Adipose tissue (tissue), 3 donors: Measurements from ENCODE around the gene RBM26. TPM values are rescaled to one million over a fixed set of nuclear protein-coding genes. Genes with fewer than 3 reads are reported as not detected.

Experiments used
- H3K27ac ChIP-seq: one replicate; pipeline ENCODE4 v1.5.1; 2013; ENCODE audit warnings: low read depth, low read length
- WGBS, 3 donors: extraction: QIAGEN DNeasy Blood & Tissue Kit; methylation state at CpG; one replicate each; pipeline ENCODE4 v1.1.7; 2013; 5-methylcytosine and 5-hydroxymethylcytosine counted together
- polyA plus RNA-seq, 3 donors: library from polyadenylated mRNA; stranded (reverse); fragments of 200-250 nt; gene quantifications; one replicate each; pipeline ENCODE4 v1.2.3, GENCODE V29; 2013
- donor health status: healthy with polysubstance abuse.
- donor health status: Bipolar disorder and iron deficiency.
- donor health status: healthy.

RBM26 gene
- polyA plus RNA-seq = 10 to 100 TPM in 2 of 3 donors, 1 to 10 TPM in 1; 8.2 to 15.2 (median 12.5) TPM

DNA sequence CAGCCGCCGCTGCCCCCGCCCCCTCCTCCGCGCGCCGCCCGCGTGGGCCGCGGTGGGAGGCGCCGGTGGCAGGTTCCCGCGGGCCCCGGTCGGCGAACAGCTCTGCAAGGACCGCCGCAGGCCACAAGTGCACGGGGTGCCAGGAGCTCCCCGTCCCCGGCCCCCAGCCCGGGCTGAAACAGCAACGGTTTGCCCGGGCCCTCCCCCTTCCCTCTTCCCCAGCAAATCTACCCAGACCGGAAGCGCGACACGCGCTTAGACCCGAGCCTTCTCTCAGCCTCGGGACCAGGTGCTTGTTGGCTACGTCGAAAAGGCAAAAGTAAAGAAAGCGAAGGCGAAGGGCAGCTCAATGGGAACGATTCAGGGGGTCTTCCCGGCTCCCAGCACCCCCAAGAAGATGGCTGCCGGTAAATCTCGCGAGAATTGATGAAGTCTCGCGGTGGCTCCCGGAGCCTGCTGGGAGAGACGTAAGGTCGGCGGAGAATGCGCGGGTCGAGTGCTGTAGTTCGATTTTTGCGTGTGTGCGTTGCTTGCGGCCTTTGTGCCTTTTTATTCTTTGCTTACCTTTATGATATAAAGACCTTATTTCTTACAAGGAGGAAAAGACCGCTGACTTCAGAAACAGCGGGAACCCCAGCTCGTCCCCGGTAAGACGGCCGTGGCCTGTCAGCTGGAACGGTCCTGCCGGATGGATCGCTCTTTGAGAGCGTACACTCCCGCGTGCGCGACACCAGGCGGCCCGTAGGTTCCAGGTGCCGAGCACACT is at the start of gene RBM26:
TSS of gene RBM26 (minus strand) at position 425 of the 766 bp plus-strand sequence. CDS start 481 bp downstream, outside the sequence.
- peak within 1 kb of the TSS; percentile 95 for H3K27ac ChIP-seq
- WGBS, 3 donors = 0 to 1% (median 0%) methylated on average over 70 to 72 of the region's 72 CpGs

- WGBS, 3 donors = 93 to 96% (median 96%) methylated on average over 7 of the region's 7 CpGs
- no peak overlapping the region for H3K27ac ChIP-seq
These were observed 49.3 kb upstream of the RBM26 start for GRCh38 chr13:79455331-79455730.

DNA sequence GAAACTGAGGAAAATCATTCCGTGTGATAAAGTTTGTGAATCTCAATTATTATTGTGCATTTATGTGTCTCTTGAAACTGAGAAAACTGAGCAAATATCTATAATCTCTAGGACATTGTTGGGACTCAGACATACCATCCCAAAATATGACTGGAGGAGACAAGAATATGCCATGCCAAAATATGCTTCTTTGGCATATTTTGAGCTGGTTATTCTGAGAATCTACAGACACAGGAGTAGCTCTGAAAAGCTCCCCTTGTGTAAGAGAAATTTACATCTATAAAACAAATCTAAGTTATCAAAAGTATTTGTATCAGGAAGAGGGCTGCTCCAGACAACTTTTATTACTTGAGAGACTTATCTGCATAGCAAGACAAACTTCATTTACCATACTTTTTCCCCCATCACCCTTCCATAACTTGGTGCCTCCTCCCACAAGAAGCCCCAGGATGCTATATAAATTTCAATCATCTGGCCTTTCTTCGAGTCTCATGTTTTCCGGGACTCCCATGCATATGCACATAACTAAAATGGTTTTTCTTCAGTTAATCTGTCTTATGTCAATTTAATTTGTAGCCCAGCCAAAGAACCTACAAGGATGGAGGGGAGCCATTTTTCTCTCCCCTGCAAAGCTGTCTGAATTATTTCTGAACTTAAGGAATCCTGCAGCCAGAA is 46.3 kb upstream of the RBM26 start:
- H3K27ac ChIP-seq = no peak overlapping the region
- WGBS, 3 donors = 68 to 74% (median 73%) methylated on average over 3 of the region's 3 CpGs

DNA sequence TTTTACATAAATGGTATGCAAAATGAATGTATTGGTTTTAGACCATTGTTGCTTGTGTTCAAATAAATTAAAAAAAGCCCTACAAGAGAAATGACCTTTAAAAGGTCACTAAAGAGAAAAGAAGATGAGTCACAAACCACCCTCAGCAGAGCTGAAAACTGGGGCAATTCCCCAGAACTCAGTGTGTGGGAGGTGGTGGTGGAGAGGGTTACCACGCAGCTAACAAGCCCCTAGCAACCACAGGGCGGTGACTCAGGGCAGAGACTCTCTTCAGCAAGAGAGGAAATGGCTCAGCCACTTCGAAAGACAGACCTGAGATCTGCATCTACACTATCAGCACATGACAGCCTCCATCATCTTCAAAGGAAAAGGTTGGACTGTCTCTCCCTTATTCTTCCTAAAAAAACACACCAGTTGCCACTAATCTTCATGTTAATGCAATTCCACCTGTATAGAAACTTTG is 45.5 kb upstream of the RBM26 start:
- 21 to 37% (median 24%) methylated on average over 3 of the region's 3 CpGs for WGBS, 3 donors
- no peak overlapping the region for H3K27ac ChIP-seq

- no peak overlapping the region for H3K27ac ChIP-seq
- WGBS, 3 donors = 92 to 96% (median 94%) methylated on average over 4 of the region's 4 CpGs
These were observed 44.1 kb upstream of the RBM26 start for GRCh38 chr13:79450110-79450509.

DNA sequence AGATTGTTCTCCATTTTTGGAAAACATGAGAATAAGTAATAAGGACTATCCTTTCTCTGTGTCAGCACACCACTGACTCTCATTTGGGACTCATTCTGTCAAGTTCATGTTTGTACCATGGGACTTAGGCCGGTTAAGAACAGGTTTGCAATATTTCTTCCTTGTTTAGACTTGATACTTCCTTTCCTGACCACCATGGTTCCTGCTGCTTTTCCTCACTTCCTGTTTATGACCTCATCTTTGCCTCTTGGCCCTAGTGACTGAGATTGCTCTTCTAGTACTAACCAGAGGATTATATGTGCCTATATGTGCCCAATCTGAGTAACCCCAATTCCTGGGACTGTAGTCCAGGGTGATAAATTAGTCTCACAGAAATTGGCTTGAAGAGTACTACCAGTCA is 42.4 kb upstream of the RBM26 start:
- no peak overlapping the region for H3K27ac ChIP-seq
- WGBS, 3 donors = 20 to 76% (median 28%) methylated on average over 1 of the region's 1 CpG

DNA sequence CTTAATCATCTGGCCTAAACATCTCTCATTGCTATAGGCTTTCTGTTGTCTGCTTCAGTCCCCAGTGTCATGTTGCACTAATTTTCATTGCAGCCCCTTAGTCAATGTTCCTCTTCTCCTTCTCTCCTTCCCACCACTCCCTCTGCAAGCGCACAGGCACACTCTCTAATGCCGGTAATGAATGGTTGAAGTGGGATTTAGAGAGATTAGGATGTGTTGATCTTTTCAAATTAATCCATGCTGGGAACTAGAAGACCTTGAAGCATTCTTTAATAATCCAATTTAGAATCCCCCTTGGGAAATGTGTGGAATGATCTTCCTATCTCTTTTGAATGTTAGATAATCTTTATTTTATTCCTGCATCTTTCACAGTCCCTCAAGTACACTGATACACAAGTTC is 41.7 kb upstream of the RBM26 start:
- no peak overlapping the region for H3K27ac ChIP-seq
- WGBS, 3 donors = 58 to 88% (median 86%) methylated on average over 2 of the region's 2 CpGs

- H3K27ac ChIP-seq = no peak overlapping the region
- 80 to 88% (median 82%) methylated on average over 4 of the region's 4 CpGs for WGBS, 3 donors
These were observed 41.1 kb upstream of the RBM26 start for GRCh38 chr13:79447141-79447540.

GRCh38 chr13:79445968-79446645 is 40.1 kb upstream of the RBM26 start:
- WGBS, 3 donors = 85 to 90% (median 88%) methylated on average over 11 of the region's 11 CpGs
- no peak overlapping the region for H3K27ac ChIP-seq

GRCh38 chr13:79442706-79443105 is 36.7 kb upstream of the RBM26 start:
- 85 to 90% (median 86%) methylated on average over 3 of the region's 3 CpGs for WGBS, 3 donors
- no peak overlapping the region for H3K27ac ChIP-seq

DNA sequence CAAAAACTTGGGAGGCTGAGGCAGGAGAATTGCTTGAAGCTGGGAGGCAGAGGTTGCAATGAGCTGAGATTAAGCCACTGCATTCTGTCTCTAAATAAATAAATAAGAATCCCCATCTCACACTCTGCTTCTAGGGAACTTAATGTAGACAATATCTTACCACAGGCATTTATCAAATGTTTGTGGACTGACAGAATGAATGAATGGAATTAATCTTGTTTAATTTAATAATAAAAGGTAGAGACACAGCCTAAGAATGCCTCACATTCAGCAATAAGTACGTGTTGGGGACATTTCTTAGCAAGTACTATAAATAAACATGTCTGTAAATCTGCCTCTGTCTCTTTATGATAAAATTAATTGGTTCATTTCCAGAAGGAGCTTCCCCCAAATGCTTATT is 36.2 kb upstream of the RBM26 start:
- no peak overlapping the region for H3K27ac ChIP-seq
- 69 to 84% (median 74%) methylated on average over 1 of the region's 1 CpG for WGBS, 3 donors

GRCh38 chr13:79440958-79441528 is 35.0 kb upstream of the RBM26 start:
- H3K27ac ChIP-seq = no peak overlapping the region
- WGBS, 3 donors = 81 to 90% (median 89%) methylated on average over 5 of the region's 5 CpGs

- WGBS, 3 donors = 92 to 100% (median 96%) methylated on average over 1 of the region's 1 CpG
- no peak overlapping the region for H3K27ac ChIP-seq
These were observed 33.2 kb upstream of the RBM26 start for GRCh38 chr13:79439275-79439674.

GRCh38 chr13:79435561-79435990 is 29.5 kb upstream of the RBM26 start:
- no peak overlapping the region for H3K27ac ChIP-seq

DNA sequence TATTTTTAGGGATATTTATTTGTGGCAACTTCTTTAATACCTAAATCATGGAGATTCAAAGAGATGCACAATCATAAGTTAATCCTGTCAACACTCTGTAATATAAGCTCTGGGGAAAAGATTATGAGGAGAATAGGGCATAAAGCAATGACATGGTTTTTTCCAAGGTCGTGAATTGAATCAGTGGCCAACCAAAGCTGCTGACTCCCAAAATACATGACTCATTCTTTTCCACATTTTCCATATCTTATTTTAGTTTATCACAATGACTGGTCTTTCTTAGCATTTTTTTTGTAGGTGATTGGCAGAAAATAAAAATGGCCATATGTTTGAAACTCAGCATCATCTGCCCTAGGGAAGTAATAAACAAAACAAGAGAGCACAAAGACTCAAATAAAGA is 28.5 kb upstream of the RBM26 start:
- H3K27ac ChIP-seq = no peak overlapping the region
- 33 to 58% (median 53%) methylated on average over 1 of the region's 1 CpG for WGBS, 3 donors

More at GRCh38 chr13:79435561-79435990, 29.5 kb upstream of the RBM26 start:
- WGBS, 3 donors = 62 to 85% (median 83%) methylated on average over 1 of the region's 1 CpG

DNA sequence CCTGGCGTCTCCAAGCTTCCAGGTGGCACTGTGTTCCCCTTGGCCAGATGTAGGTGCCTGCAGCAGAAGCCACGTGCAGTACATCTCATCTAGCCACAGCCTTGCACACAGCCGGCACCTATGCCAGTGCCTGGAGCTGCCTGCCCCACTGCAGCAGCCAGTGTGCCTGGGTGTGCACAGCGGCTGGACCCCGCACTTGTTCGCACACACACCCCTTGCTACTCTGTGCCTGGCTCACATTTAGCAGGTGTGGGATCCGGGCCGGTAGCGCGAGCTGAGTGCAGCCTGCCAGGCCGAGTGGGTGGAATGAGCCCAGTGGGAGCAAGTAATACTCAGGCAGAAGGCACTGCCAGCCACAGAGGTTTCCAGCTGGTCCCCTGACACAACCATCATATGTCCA is 26.9 kb upstream of the RBM26 start:
- WGBS, 3 donors = 94 to 97% (median 96%) methylated on average over 11 of the region's 11 CpGs
- H3K27ac ChIP-seq = no peak overlapping the region

GRCh38 chr13:79432086-79432485 is 26.0 kb upstream of the RBM26 start:
- 83 to 93% (median 89%) methylated on average over 6 of the region's 6 CpGs for WGBS, 3 donors
- H3K27ac ChIP-seq = no peak overlapping the region

DNA sequence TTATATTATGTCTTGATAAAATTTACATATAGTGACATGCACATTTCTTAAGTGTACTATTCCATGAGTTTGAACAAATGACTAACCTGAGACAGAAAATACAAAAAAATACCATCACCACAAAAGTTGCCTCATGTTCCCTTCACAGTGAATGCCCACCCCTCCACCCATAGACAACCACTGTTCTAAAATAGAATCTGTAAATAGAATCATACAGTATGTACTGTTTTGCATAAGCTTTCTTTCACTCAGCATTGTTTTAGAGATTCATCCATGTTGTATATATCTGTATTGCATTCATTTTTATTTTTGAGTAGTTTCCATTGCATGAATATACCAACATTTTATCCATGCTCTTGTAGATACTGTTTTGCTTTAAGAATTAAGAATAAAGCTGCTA is 23.3 kb upstream of the RBM26 start:
- no peak overlapping the region for H3K27ac ChIP-seq

DNA sequence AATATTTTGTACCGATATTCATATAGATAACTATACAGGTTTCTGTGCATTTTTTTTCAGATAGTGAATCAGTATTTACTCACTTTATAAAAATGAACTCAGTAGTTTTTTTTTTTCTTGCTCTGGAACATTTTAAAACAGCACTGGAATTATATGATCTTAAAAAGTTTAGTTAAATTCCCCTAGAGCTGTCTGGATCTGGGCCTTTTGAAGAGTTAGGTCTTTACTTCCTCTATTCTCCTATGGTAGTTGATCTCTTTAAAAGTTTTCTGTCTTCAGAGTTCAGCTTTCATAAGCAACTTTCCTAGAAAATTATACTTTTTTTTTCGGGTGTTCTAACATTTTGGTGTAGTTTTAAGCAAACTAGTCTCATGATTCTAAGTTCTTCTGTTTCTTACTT is 21.8 kb upstream of the RBM26 start:
- 57 to 88% (median 62%) methylated on average over 2 of the region's 2 CpGs for WGBS, 3 donors
- no peak overlapping the region for H3K27ac ChIP-seq
